Measurements from ENCODE around the gene DPYD.

The DPYD gene

DNA sequence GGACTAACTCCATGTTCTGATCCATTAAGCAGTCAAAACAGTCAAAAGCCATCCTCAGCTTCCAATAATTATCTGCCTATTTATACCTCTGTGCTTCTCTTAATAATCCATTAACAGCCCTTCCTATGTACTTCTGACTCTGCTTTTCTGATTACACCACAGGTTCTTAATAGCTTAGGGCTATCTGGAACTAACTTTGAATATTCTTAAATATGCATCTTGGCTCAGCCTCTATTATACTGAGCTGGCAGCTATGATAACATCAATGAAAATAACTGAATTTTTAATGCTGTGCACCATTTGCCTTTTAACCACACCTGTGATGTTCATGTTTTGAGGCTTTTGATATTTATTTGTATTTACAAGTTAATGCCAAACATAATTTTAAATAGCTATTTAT lies 175.9 kb downstream of the DPYD start:
- no peaks in the 10 kb centered on the region for H3K27me3 ChIP-seq (ENCODE audit: insufficient read depth, insufficient read length)
- TF ChIP-seq YY1 (IDR thresholded peaks at IDR 0.05; ENCODE audit: insufficient read depth, insufficient read length): no peak
- TF ChIP-seq SUZ12 (IDR thresholded peaks at IDR 0.05; ENCODE audit: extremely low read depth, insufficient read depth, insufficient read length): no peak
- TF ChIP-seq ZNF274 (IDR thresholded peaks at IDR 0.05; ENCODE audit: low read depth, low read length): no peak
- DNase-seq (ENCODE audit: low read depth, low spot score): no peak

DNA sequence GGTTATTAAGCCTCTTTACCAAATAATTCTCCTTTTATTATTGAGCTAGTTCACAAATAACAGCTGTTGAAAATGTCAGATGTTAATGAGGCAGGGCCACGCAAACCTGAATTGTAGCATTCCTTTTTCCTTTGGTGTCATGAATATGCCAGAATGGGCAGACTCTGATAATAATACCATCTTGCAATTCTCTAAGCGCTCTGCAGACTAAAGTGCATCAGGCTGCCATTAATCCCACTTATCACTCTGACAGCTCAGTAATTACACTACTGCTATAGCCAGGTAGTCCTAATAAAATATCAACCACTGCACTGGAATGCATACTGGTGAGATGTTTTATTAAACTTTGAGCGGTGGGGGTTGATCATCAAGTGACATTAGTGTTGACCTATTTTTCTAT lies 177.7 kb downstream of the DPYD start:
- TF ChIP-seq YY1 (IDR thresholded peaks at IDR 0.05; ENCODE audit: insufficient read depth, insufficient read length) (no peak), ZNF274 (IDR thresholded peaks at IDR 0.05; ENCODE audit: low read depth, low read length) (no peak), SUZ12 (IDR thresholded peaks at IDR 0.05; ENCODE audit: extremely low read depth, insufficient read depth, insufficient read length) (no peak)
- H3K36me3 ChIP-seq (ENCODE audit: insufficient read depth, insufficient read length, low read length): no peaks in the 10 kb centered on the region
- H3K27me3 ChIP-seq (ENCODE audit: insufficient read depth, insufficient read length): no peaks in the 10 kb centered on the region
- H3K4me3 ChIP-seq (ENCODE audit: insufficient read length, low read depth): no peak overlapping the region
- no peaks in the 10 kb centered on the region for H3K4me1 ChIP-seq (ENCODE audit: insufficient read depth, insufficient read length)
- no peak for DNase-seq (ENCODE audit: low read depth, low spot score)
- H3K9me3 ChIP-seq (ENCODE audit: insufficient read depth, low read length): no peaks in the 10 kb centered on the region
- no peak overlapping the region for H3K9ac ChIP-seq (ENCODE audit: insufficient read length, low read depth)

More for the DNA sequence above, 175.9 kb downstream of the DPYD start:
- Histone ChIP-seq H3K9me3 (ENCODE audit: insufficient read depth, low read length) (no peaks in the 10 kb centered on the region), H3K9ac (ENCODE audit: insufficient read length, low read depth) (no peak overlapping the region), H3K4me1 (ENCODE audit: insufficient read depth, insufficient read length) (no peaks in the 10 kb centered on the region), H3K4me3 (ENCODE audit: insufficient read length, low read depth) (no peak overlapping the region), H3K36me3 (ENCODE audit: insufficient read depth, insufficient read length, low read length) (no peaks in the 10 kb centered on the region)

DNA sequence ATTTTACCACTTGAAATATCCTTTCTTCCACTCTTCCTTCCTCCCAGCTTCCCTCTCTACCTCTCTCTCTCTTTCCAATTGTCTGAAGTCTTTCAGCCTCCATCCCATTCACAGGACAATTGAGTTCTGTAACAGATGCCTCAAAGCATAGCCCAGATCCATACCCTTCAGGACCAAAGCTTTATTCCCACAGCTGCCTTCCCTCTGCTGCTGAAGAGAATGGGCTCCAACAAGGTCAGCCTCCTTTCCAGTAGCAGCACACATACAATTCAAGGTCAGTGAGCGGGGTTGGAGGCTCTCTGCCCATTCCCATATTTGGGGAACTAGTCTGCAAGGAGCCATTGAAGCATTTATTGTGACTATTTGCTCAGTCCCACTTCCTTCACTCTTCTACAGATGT lies 179.9 kb downstream of the DPYD start:
- Histone ChIP-seq H3K9ac (ENCODE audit: insufficient read length, low read depth) (no peak overlapping the region), H3K4me3 (ENCODE audit: insufficient read length, low read depth) (no peak overlapping the region), H3K36me3 (ENCODE audit: insufficient read depth, insufficient read length, low read length) (no peaks in the 10 kb centered on the region), H3K9me3 (ENCODE audit: insufficient read depth, low read length) (no peaks in the 10 kb centered on the region), H3K27me3 (ENCODE audit: insufficient read depth, insufficient read length) (no peaks in the 10 kb centered on the region), H3K4me1 (ENCODE audit: insufficient read depth, insufficient read length) (no peaks in the 10 kb centered on the region)
- TF ChIP-seq SUZ12 (IDR thresholded peaks at IDR 0.05; ENCODE audit: extremely low read depth, insufficient read depth, insufficient read length) (no peak), ZNF274 (IDR thresholded peaks at IDR 0.05; ENCODE audit: low read depth, low read length) (no peak), YY1 (IDR thresholded peaks at IDR 0.05; ENCODE audit: insufficient read depth, insufficient read length) (no peak)
- DNase-seq (ENCODE audit: low read depth, low spot score): no peak

DNA sequence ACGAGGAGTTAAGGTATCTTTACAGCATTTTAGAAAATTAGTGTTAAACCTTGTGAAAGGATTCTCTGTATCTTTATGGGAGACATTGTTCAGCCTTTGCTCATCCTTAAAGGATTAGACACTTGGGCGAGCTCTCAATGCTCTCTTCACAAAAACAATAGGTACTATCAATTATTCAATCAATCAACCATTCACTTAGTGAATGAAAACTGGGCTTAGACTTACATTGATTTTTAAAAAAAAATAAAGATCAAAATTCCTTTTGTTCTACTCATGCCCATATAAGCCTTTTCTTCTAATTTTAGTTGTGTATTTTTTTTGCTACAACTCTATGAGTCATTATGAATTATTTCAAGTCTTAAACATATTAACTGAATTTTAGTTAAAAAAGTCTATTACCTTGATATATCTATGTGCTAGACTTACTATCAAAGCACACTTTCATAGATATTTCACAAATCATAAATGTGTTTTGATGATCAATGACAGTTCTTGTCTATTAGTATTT lies 181.2 kb downstream of the DPYD start:
- H3K27me3 ChIP-seq (ENCODE audit: insufficient read depth, insufficient read length): no peaks in the 10 kb centered on the region
- H3K4me3 ChIP-seq (ENCODE audit: insufficient read length, low read depth): no peak overlapping the region
- no peaks in the 10 kb centered on the region for H3K9me3 ChIP-seq (ENCODE audit: insufficient read depth, low read length)
- H3K36me3 ChIP-seq (ENCODE audit: insufficient read depth, insufficient read length, low read length): no peaks in the 10 kb centered on the region
- no peaks in the 10 kb centered on the region for H3K4me1 ChIP-seq (ENCODE audit: insufficient read depth, insufficient read length)
- no peak for DNase-seq (ENCODE audit: low read depth, low spot score)
- H3K9ac ChIP-seq (ENCODE audit: insufficient read length, low read depth): no peak overlapping the region
- TF ChIP-seq SUZ12 (IDR thresholded peaks at IDR 0.05; ENCODE audit: extremely low read depth, insufficient read depth, insufficient read length) (no peak), YY1 (IDR thresholded peaks at IDR 0.05; ENCODE audit: insufficient read depth, insufficient read length) (no peak), ZNF274 (IDR thresholded peaks at IDR 0.05; ENCODE audit: low read depth, low read length) (no peak)

DNA sequence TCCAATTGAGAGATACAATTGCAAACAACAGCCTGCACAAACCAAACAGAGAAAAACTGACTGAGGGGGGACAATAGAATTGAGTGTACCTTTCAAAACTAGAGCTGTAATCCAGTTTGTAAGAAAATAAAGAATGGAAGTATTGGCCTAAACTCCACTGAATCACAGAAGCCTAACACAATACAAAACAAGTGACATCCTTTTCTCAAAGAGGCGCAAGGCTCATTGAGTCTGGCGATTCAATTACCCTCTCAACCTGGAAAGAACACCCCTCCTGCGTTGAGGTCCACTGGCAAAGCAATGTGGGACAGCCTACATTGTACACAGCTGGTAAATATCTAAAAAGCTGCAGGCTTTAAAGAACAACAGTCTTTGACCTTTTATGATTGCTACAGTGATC lies 182.6 kb downstream of the DPYD start:
- Histone ChIP-seq H3K27me3 (ENCODE audit: insufficient read depth, insufficient read length) (no peaks in the 10 kb centered on the region), H3K4me3 (ENCODE audit: insufficient read length, low read depth) (no peak overlapping the region), H3K4me1 (ENCODE audit: insufficient read depth, insufficient read length) (no peaks in the 10 kb centered on the region), H3K9me3 (ENCODE audit: insufficient read depth, low read length) (no peaks in the 10 kb centered on the region), H3K36me3 (ENCODE audit: insufficient read depth, insufficient read length, low read length) (no peaks in the 10 kb centered on the region), H3K9ac (ENCODE audit: insufficient read length, low read depth) (no peak overlapping the region)
- TF ChIP-seq YY1 (IDR thresholded peaks at IDR 0.05; ENCODE audit: insufficient read depth, insufficient read length) (no peak), SUZ12 (IDR thresholded peaks at IDR 0.05; ENCODE audit: extremely low read depth, insufficient read depth, insufficient read length) (no peak), ZNF274 (IDR thresholded peaks at IDR 0.05; ENCODE audit: low read depth, low read length) (no peak)
- DNase-seq (ENCODE audit: low read depth, low spot score): no peak

DNA sequence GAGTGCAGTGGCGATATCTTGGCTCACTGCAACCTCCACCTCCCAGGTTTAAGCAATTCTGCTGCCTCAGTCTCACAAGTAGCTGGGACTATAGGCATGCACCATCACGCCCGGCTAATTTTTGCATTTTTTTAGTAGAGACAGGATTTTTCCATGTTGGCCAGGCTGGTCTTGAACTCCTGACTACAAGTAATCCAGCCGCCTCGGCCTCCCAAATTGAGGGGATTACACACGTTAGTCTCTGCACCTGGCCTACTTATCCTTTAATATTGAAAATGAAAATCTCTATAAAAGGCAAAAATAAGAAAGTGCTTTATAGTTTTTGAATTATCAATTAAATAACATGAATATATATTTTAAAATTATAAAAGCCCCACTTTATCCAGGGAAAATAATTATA lies 190.6 kb downstream of the DPYD start:
- H3K27me3 ChIP-seq (ENCODE audit: insufficient read depth, insufficient read length): no peaks in the 10 kb centered on the region
- no peak overlapping the region for H3K9ac ChIP-seq (ENCODE audit: insufficient read length, low read depth)
- TF ChIP-seq ZNF274 (IDR thresholded peaks at IDR 0.05; ENCODE audit: low read depth, low read length): no peak
- no peak for TF ChIP-seq YY1 (IDR thresholded peaks at IDR 0.05; ENCODE audit: insufficient read depth, insufficient read length)
- TF ChIP-seq SUZ12 (IDR thresholded peaks at IDR 0.05; ENCODE audit: extremely low read depth, insufficient read depth, insufficient read length): no peak
- no peaks in the 10 kb centered on the region for H3K4me1 ChIP-seq (ENCODE audit: insufficient read depth, insufficient read length)
- no peak for DNase-seq (ENCODE audit: low read depth, low spot score)
- H3K4me3 ChIP-seq (ENCODE audit: insufficient read length, low read depth): no peak overlapping the region
- H3K36me3 ChIP-seq (ENCODE audit: insufficient read depth, insufficient read length, low read length): no peaks in the 10 kb centered on the region
- no peaks in the 10 kb centered on the region for H3K9me3 ChIP-seq (ENCODE audit: insufficient read depth, low read length)

DNA sequence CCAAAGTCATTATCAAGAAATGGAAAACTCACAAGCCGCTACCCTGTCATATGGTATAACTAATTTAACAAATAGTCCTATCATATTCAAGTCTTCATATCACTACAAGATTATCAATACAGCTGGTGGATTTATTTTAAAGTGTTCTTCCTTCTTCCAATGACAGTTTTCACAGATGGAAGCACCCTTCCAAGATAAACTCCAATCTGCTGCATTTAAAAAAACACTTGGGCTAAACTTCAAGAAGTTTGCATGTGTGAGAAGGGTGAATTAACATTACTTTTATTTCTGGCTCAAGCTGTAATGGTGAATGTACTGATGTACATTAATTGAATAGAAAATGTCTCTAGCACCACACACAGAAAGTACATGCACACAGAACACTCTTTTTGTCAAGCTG lies 192.4 kb downstream of the DPYD start:
- DNase-seq (ENCODE audit: low read depth, low spot score): no peak
- Histone ChIP-seq H3K4me3 (ENCODE audit: insufficient read length, low read depth) (no peak overlapping the region), H3K36me3 (ENCODE audit: insufficient read depth, insufficient read length, low read length) (no peaks in the 10 kb centered on the region), H3K27me3 (ENCODE audit: insufficient read depth, insufficient read length) (no peaks in the 10 kb centered on the region), H3K9ac (ENCODE audit: insufficient read length, low read depth) (no peak overlapping the region), H3K9me3 (ENCODE audit: insufficient read depth, low read length) (no peaks in the 10 kb centered on the region), H3K4me1 (ENCODE audit: insufficient read depth, insufficient read length) (no peaks in the 10 kb centered on the region)
- TF ChIP-seq ZNF274 (IDR thresholded peaks at IDR 0.05; ENCODE audit: low read depth, low read length) (no peak), SUZ12 (IDR thresholded peaks at IDR 0.05; ENCODE audit: extremely low read depth, insufficient read depth, insufficient read length) (no peak), YY1 (IDR thresholded peaks at IDR 0.05; ENCODE audit: insufficient read depth, insufficient read length) (no peak)
